Fibroblast of mammary gland (primary cell): Measurements from ENCODE around the gene DDX6.

Experiments used
- DNase-seq: peaks from one replicate; pipeline ENCODE4 v3.0.0-alpha.2; 2010; ENCODE audit warnings: low read depth
- H3K4me3 ChIP-seq: 2 replicates; pipeline ENCODE4 v1.5.1; 2011; ENCODE audit warnings: low read depth, mild to moderate bottlenecking, low read length, moderate library complexity; ENCODE audit not compliant: control insufficient read depth
- CTCF ChIP-seq: conservative IDR thresholded peaks from 2 replicates; pipeline ENCODE4 v1.5.1; 2011; ENCODE audit warnings: low read depth, low read length, inconsistent platforms; ENCODE audit not compliant: control insufficient read depth, insufficient read depth

Gene DDX6

DNA sequence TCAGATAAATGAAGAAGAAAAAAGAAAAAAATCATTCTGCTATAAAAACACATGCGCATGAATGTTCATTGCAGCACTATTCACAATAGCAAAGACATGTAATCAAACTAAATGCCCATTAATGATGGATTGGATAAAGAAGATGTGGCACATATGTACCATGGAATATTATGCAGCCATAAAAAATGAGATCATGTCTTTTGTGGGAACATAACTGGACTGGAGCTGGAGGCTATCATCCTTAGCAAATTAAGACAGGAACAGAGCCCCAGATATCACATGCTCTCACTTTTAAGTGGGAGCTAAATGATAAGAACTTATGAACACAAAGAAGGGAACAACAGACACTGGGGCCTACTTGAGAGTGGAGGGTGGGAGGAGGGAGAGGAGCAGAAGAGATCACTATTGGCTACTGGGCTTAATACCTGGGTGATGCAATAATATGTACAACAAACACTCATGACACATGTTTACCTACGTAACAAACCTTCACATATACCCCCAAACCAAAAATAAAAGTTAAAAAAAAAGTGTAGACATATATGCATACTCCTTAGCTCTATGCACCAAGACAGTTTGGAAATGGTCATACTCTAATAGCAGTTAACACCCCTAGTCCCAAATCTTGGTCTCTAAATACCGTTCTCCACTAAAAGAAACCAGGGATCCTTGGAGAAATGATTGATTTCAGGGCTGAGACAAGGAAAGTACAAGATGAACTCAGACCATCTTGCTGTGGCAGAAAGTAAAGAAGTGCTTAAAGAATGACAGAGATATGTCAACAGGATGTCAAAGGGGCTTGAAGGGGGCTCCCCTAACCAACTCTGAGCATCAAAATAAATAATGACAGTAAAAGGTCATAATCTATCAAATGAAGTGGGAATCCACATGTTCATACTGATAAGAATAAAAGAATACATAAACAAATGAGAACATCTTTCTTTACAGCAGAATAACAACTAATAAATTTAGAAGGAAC lies 17.1 kb upstream of the DDX6 start:
- no peak for TF ChIP-seq CTCF
- DNase-seq = no peak

DNA sequence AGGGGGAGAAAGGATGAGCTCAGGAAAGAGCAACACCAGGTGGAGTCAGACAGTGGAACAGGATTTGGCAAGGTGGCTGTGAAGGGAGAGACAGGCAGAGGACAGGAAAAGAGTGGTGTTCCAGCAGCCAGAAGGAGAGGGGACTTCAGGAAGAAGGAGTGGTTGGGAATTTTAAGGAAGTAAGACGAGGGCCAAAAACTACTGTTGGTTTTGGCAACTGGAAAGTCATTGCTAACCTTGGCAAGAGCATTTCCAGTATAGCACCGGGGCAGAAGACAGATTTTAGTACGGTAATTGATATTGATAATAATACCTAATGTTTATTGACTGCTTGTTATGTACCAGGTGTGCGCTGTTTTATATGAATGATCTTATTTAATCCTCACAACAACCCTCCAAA lies 15.4 kb upstream of the DDX6 start:
- no peak overlapping the region for H3K4me3 ChIP-seq
- no peak for DNase-seq
- no peak for TF ChIP-seq CTCF

More for the DNA sequence above, 17.1 kb upstream of the DDX6 start:
- no peak overlapping the region for H3K4me3 ChIP-seq

DNA sequence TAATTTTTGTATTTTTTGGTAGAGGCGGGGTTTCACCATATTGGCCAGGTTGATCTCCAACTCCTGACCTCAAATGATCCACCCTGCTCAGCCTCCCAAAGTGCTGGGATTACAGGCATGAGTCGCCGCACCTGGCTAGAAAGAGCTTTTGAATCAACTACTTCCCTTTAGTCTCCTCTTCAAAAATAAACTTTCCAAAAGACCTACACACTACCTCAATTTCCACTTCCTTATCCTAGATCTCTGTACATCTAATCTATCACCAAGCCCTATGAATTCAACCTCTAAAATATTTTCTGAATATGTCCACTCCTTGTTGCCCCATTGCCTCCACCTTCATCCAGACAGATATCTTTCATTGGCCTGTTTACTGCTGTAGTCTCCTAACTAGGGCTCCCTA lies 13.1 kb upstream of the DDX6 start:
- H3K4me3 ChIP-seq = no peak overlapping the region
- no peak for TF ChIP-seq CTCF
- no peak for DNase-seq

DNA sequence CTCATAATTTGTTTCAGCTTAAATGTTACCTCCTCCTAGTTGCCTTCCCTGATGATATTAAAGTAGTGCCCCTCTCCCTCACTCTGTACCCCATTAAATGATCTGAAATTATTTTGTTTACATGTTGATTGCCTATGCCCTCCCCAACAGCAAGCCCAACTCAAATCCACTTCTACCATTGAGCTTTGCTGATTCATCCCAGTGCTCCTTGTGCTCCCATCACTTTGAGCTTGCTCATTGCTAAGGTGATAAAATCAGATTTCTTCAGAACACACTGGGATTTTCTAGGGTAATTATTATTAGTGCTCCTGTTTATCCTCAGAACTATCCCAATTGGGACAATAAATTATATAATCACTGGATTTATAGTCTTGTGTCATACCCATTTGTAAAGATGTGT lies 8.4 kb upstream of the DDX6 start:
- no peak for DNase-seq

GRCh38 chr11:118797510-118797909 lies 6.5 kb upstream of the DDX6 start:
- no peak for DNase-seq
- no peak for TF ChIP-seq CTCF
- no peak overlapping the region for H3K4me3 ChIP-seq

More for the DNA sequence above, 8.4 kb upstream of the DDX6 start:
- H3K4me3 ChIP-seq = no peak overlapping the region
- TF ChIP-seq CTCF = no peak

- TF ChIP-seq CTCF = no peak
- H3K4me3 ChIP-seq = peak overlapping the region; percentile 95
- peak; percentile 90 for DNase-seq
These were observed 1.7 kb upstream of the DDX6 start for GRCh38 chr11:118792570-118793124.
